PFSK-1 (cell line): ENCODE data around the gene SRGAP3.

Experiments used
- FOXP2 ChIP-seq: optimal IDR thresholded peaks from 2 replicates; pipeline ENCODE3; 2011; ENCODE audit warnings: borderline replicate concordance, control low read depth, inconsistent platforms; ENCODE audit not compliant: insufficient read depth; ENCODE audit errors: extremely low read length, extremely low read depth
- POLR2AphosphoS5 ChIP-seq: IDR thresholded peaks from 2 replicates; pipeline ENCODE4 v1.6.1; 2012; ENCODE audit warnings: low read depth, mild to moderate bottlenecking, control low read depth, low read length, moderate library complexity
- REST ChIP-seq, 2 experiments: IDR thresholded peaks; 2 replicates each; pipeline versions ENCODE4 v1.6.1 to v1.8.0; 2011 to 2012; ENCODE audit warnings: low read depth in 2 of 2, low read length in 2 of 2, control low read depth in 1 of 2, inconsistent platforms in 1 of 2, mild to moderate bottlenecking in 1 of 2, moderate library complexity in 1 of 2; ENCODE audit not compliant: insufficient read depth in 1 of 2
- SIN3A ChIP-seq: IDR thresholded peaks from 2 replicates; pipeline ENCODE4 v1.6.1; 2012; ENCODE audit warnings: mild to moderate bottlenecking, low read length, moderate library complexity, borderline replicate concordance; ENCODE audit not compliant: insufficient read depth

GRCh38 chr3:9238721-9239295 is 10.6 kb downstream of the SRGAP3 start:
- TF ChIP-seq POLR2AphosphoS5 (no peak), REST (IDR thresholded peaks at IDR 0.05; ENCODE audit: insufficient read depth in 1 of 2, low read depth in 2 of 2, low read length in 2 of 2) (no peak), FOXP2 (no peak), SIN3A (no peak)
